Stimulated activated CD4-positive, alpha-beta T cell treated with anti-CD3 and anti-CD28 coated beads, TNF-alpha, amount 100 ng/mL, for 4 hours (primary cell): Measurements from ENCODE around the gene CTNNAL1.
"Not testable (repeated sequence)": the region's sequence is repeated elsewhere in the genome, so short reads cannot be mapped to it uniquely, and the experiment has no call there.

Source experiments
- DNase-seq, 3 experiments: peaks; one replicate each; pipeline ENCODE4 v3.0.0-alpha.2; 2020; ENCODE audit warnings: low read depth in 3 of 3

CTNNAL1 gene

GRCh38 chr9:108994695-108995094 lies 18.6 kb downstream of the CTNNAL1 start:
- DNase-seq = no peak

DNA sequence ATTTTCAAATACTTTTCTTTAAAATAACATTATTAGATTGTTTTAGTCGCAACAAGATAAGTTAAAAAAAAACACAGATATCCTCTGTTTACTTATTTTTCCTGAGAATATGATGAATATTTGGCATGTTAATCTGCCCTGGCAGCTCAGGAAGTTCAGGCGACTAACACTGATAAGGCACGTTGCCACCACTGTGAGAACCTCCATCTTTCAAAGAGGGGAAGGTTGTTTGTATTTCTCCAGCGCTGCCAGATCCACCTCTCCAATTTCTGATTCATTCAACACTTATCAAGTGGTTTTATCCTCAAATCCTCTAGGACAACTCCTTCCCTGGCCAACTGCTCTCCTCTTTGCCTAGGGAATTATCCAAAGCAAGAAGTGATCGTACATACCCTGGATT lies 21.8 kb downstream of the CTNNAL1 start:
- DNase-seq = no peak

- DNase-seq = no peak
These were observed 29.4 kb downstream of the CTNNAL1 start for GRCh38 chr9:108983885-108984284.

DNA sequence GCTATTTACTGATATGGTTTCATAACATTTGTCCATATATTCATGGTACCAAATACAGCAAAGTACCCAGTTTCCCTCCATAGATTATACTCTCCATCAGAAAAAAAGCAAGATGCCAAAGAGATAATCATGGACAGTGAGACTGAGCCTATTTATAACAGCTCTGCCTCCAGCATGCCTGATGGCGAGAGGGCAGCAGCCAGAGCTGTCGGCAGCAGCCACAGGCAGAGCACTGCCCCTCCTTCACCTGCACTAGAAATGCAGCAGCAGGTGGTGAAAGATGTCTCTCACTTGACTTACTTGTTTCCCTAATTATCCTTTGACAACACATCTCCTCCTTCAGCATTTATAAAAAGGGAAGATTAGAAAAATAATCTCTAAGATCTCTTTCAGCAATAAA lies 32.4 kb downstream of the CTNNAL1 start:
- DNase-seq = no peak

- no peak for DNase-seq
These were observed 35.1 kb downstream of the CTNNAL1 start for GRCh38 chr9:108978205-108978604.

- no peak for DNase-seq
These were observed 39.4 kb downstream of the CTNNAL1 start for GRCh38 chr9:108973895-108974294.

GRCh38 chr9:108972626-108973209 lies 40.6 kb downstream of the CTNNAL1 start:
- DNase-seq = no peak

DNA sequence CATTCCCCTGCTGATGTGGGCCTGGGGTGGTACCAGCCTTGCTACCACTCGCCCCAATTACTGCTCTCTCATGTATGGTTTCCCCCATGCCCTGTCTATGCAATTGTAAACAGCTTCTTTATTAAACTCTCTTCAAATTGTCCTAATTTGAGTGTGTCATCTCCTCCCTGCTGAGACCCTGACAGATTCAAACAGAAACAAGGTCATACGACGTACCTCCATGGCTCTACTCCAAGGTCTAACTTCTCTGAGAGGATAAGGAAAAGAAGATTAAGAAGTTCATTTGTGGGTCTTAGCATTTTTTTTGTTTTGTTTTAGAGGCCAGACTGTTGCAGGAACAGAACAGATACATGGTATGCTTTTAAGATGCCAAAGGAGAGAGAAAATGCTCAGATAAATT lies 41.1 kb downstream of the CTNNAL1 start:
- DNase-seq = no peak

DNA sequence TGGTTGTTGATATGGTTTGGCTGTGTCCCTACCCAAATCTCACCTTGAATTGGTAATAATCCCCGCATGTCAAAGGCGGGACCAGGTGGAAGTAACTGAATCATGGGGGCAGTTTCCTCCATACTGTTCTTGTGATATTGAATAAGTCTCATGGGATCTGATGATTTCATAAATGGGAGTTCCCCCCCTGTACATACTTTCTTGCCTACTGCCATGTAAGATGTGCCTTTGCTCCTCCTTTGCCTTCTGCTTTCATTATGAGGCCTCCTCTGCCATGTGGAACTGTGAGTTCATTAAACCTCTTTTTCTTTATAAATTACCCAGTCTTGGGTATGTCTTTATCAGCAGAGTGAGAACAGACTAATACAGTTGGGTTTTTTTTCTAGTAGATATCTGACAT lies 41.9 kb downstream of the CTNNAL1 start:
- DNase-seq = not testable (repeated sequence)

- no peak for DNase-seq
These were observed 45.4 kb downstream of the CTNNAL1 start for GRCh38 chr9:108967916-108968315.

DNA sequence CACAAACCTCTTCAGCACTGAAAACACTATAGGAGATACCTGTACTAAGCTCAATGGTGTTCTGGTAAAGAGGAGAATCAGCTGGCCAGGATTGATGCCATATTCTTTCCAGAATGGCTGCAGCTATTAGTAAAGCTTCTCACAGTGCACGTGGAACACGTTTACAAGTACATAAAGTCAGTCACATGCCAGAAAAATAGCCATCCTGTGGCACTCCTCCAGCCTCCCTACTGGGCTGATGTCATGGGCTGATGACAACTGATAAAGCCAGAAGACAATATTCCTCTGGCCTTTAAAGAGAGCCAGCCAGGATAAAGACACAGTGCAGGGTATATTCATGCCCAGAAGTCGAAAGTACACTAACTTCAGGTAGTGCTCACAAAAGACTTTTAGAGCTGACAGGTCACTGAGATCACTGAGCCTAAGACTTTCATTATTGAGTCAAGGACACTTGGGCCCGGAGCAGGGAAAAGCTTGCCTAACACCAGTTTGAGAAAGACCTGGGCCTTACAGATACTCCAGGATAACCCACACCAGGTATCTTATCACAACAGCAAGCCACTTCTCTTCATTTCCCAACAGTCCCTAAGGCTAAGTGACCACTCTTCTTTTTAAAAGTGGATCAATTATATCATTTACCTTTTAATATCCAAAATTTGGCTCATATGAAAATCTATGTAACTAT lies 49.7 kb downstream of the CTNNAL1 start:
- no peak for DNase-seq

DNA sequence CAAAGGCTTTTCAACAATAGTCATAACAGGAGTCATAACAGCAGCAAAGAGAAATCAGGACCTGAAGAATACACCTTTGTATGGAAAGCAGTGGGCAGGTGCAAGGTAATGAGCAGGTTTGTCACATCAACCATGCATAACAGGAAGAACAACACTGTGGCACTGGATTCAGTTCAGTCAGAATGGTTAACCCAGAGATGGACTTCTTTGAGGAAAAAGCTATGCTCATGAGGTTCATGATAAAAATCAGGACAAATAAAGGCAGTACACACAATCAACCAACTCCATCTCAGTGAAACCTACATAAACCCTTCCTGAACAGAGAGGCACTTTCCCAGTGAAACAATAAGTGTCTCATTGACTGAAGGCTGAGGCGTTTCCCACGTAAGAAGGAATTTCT lies 52.1 kb downstream of the CTNNAL1 start:
- no peak for DNase-seq

- no peak for DNase-seq
These were observed 53.0 kb downstream of the CTNNAL1 start for GRCh38 chr9:108960331-108960730.

GRCh38 chr9:108956631-108957026 lies 56.7 kb downstream of the CTNNAL1 start:
- DNase-seq = no peak

- no peak for DNase-seq
These were observed 57.2 kb downstream of the CTNNAL1 start for GRCh38 chr9:108956022-108956630.

DNA sequence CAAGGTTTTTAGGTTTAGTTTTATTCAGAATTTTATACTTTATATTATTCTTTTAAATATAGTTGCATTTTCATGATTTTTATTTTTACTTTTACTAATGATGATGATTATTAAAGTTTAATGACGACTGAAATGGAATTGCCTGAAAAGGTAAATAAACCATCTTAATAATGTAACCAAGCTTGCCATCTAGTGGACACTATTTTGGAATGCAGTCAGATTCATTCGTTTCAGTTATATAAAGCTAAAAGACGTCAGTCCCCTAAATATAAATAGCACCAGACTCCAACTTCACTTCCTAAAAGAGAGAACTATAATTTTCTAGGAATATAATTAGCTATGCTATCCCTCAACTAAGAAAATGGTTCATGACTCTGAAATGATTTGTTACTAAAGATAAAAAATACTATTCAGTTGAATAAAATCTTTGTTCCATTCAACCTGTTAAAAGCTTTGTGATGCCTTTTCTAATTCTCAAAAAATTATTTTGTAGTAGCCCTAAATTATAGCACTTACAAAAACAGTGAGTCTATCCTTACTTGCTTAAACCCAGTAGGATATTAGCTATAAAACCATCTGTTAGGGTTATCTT lies 59.2 kb downstream of the CTNNAL1 start:
- DNase-seq = no peak

DNA sequence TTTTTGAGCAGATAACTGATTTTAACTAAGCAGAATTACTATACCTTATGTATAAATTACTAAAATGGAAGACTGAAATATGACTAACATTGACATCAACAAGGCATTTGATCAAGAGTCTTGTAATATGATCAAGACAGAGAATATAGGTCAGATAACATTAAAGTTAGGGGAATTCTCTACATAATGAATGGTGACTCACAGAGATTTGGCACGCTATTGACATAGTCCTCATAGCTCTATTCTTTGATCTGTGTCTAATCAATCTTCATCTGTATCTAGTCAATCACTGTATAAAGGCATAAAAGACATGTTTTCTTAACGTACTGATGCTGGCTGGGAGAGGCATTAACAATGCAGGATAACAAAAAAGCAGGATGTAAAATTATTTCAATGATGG lies 61.7 kb downstream of the CTNNAL1 start:
- no peak for DNase-seq

DNA sequence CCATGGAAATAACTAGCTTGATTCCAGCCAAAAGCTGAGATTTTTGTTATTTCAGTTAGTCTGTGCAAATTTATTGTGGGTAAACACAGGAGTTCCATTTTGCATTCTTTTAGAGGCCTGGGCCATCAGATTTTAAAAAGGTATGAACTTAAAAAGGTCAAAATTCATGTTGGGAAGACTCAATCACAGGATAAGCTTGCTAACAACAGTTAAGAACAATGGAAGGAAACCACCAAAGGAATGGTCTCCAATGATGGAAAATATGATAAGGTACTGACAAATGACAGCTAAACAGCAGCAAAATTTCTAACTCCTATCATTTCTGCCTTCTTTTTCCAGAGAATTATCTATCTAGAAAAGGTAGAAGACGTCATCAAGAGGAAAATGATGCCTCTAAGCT lies 63.1 kb downstream of the CTNNAL1 start:
- DNase-seq = no peak

DNA sequence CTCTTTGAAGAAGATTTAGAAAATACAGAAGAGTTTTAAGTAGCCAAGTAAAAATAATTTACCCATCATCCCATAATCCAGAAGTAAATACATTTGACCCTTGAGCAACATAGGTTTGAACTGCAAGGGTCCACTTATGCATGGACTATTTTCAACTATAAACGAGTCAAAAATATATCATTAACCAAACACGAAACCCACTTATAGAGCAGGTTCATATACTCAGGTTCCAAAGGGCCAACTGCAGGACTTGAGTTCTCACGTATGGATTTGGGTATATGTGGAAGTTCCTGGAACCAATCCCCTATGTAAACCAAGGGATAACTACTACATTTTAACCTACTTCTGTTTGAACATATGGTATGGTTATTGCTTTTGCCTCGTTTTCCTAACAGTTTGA lies 73.3 kb downstream of the CTNNAL1 start:
- DNase-seq = no peak

GRCh38 chr9:108937561-108938305 lies 75.6 kb downstream of the CTNNAL1 start:
- no peak for DNase-seq

DNA sequence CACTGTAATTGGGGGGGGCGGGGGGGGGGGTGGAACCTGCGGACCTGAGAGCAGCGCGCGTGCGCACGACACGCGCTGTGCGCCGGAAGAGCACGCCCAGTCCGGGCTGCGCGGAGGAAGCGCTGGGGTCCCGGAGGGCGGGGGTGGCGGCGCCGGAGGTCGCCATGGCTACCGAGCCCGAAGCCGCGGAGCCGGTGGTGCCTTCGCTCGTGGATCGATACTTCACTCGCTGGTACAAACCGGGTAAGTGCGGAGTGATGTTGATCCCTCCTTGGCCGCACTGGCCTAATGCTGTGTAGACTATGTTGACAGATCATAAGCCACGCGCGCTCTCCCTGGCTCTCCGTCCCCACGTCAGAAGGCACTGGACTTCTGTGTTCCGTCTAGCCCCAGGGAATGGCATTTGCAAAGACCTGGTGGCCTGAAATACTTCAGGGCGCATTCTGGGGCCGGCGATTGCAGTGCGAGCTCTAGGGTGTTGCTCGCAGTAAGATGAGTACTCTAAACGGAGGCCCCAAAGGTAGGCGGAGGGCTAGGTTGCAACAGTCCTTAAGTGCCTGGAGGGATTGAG lies 78.9 kb downstream of the CTNNAL1 start, which contains the start of gene ABITRAM:
Gene ABITRAM, plus strand, starts transcription at position 78 of the 571 bp plus-strand sequence. Its CDS starts 87 bp downstream, at position 165.
- DNase-seq = peak; percentile 55 to 66 (median 59)
